Measurements from ENCODE around the gene CCDC149.
"Not testable (repeated sequence)": the region's sequence is repeated elsewhere in the genome, so short reads cannot be mapped to it uniquely, and the experiment has no call there.

CCDC149 gene

GRCh38 chr4:24915121-24915922 lies 2.5 kb upstream of the CCDC149 start:
- DNase-seq = no peak

- no peak for DNase-seq
Observed at GRCh38 chr4:24914460-24914859, 1.6 kb upstream of the CCDC149 start.

GRCh38 chr4:24913119-24913485 lies 260 bp upstream of the CCDC149 start:
- no peak for DNase-seq

GRCh38 chr4:24910499-24910898 lies 2.3 kb downstream of the CCDC149 start:
- no peak for DNase-seq

- DNase-seq = not testable (repeated sequence)
Observed at GRCh38 chr4:24909606-24910005, 3.2 kb downstream of the CCDC149 start.

- no peak for DNase-seq
Observed at GRCh38 chr4:24897639-24898038, 15.2 kb downstream of the CCDC149 start.

- DNase-seq = no peak
Observed at GRCh38 chr4:24896977-24897376, 15.9 kb downstream of the CCDC149 start.

- no peak for DNase-seq
Observed at GRCh38 chr4:24896056-24896455, 16.8 kb downstream of the CCDC149 start.

- no peak for DNase-seq
Observed at GRCh38 chr4:24895461-24895860, 17.4 kb downstream of the CCDC149 start.

- no peak for DNase-seq
Observed at GRCh38 chr4:24894846-24895245, 18.0 kb downstream of the CCDC149 start.

GRCh38 chr4:24894243-24894642 lies 18.6 kb downstream of the CCDC149 start:
- DNase-seq = no peak

- no peak for DNase-seq
Observed at GRCh38 chr4:24892778-24893177, 20.1 kb downstream of the CCDC149 start.

GRCh38 chr4:24892278-24892677 lies 20.6 kb downstream of the CCDC149 start:
- no peak for DNase-seq

GRCh38 chr4:24890561-24891126 lies 22.2 kb downstream of the CCDC149 start:
- no peak for DNase-seq

GRCh38 chr4:24889991-24890390 lies 22.9 kb downstream of the CCDC149 start:
- DNase-seq = no peak

GRCh38 chr4:24888475-24889344 lies 24.1 kb downstream of the CCDC149 start:
- DNase-seq = no peak

- no peak for DNase-seq
Observed at GRCh38 chr4:24887881-24888430, 24.9 kb downstream of the CCDC149 start.

GRCh38 chr4:24886596-24886995 lies 26.2 kb downstream of the CCDC149 start:
- no peak for DNase-seq

- DNase-seq = no peak
Observed at GRCh38 chr4:24885342-24885741, 27.5 kb downstream of the CCDC149 start.

GRCh38 chr4:24884902-24885301 lies 27.9 kb downstream of the CCDC149 start:
- DNase-seq = no peak

- no peak for DNase-seq
Observed at GRCh38 chr4:24881508-24882196, 31.2 kb downstream of the CCDC149 start.

GRCh38 chr4:24880186-24880585 lies 32.7 kb downstream of the CCDC149 start:
- DNase-seq = no peak

GRCh38 chr4:24878636-24879016 lies 34.2 kb downstream of the CCDC149 start:
- DNase-seq = no peak
